HG03196 (cell line): ENCODE results near the gene PGM3.
"Not testable (repeated sequence)": the region's sequence is repeated elsewhere in the genome, so short reads cannot be mapped to it uniquely, and the experiment has no call there.

ENCODE experiments used
- ATAC-seq: cut with Tn5 transposase; IDR thresholded peaks from one replicate; pipeline ENCODE4 v1.9.1; 2021; ENCODE audit not compliant: unreplicated experiment

PGM3 gene, protein sequence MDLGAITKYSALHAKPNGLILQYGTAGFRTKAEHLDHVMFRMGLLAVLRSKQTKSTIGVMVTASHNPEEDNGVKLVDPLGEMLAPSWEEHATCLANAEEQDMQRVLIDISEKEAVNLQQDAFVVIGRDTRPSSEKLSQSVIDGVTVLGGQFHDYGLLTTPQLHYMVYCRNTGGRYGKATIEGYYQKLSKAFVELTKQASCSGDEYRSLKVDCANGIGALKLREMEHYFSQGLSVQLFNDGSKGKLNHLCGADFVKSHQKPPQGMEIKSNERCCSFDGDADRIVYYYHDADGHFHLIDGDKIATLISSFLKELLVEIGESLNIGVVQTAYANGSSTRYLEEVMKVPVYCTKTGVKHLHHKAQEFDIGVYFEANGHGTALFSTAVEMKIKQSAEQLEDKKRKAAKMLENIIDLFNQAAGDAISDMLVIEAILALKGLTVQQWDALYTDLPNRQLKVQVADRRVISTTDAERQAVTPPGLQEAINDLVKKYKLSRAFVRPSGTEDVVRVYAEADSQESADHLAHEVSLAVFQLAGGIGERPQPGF

DNA sequence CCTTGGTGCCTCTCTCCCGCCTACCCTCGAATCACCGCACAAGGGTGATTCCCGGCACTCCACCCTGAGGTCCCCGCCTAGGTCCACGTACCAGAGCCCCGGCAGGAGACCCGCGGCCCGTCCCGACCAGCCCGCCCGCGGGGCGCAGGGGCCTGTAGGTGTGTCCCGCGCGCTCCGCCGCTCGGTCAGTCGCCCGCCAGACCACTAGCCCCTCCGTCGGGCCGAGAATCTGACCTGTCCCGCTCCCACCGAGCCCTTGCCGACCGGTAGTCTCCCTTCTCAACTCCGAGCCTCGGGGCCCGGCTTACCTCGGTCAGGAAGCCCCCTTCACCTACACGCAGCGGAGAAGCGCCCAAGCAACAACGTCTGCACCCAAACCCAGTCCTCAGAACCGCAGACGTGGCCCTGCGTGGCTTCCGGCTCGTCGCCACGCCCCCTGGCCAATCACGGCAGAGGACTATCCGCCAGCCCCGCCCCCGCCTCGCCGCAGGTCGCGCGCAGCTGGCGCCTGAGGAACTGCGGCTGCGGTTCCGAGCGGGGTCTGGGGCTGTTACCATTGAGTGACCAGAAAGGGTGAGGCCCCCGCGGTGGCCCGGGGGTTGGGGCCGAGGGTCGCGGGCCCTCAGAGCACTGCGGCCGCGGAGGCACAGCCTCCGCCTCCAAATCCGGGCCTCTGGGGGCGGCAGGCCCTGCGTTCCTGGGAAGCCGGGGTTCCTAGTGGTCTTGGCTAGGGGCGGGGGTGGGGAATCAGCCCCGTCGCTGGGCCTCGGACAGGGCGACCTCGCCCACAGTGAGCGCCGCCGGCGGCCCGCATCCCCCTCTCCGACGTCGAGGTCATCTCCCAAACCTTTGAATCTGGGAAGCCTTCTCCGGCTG, at the start of gene PGM3, which contains the start of gene RWDD2A:
TSS of gene PGM3 (minus strand) at position 395 of the 876 bp plus-strand sequence. CDS start 2,253 bp downstream, outside the sequence.
TSS of gene RWDD2A (plus strand) at position 487 of the 876 bp plus-strand sequence. CDS start 1,095 bp downstream, outside the sequence.
- peak; percentile 95 for ATAC-seq

- ATAC-seq = no peak
Observed at GRCh38 chr6:83231146-83231545, 38.1 kb upstream of the PGM3 start.

DNA sequence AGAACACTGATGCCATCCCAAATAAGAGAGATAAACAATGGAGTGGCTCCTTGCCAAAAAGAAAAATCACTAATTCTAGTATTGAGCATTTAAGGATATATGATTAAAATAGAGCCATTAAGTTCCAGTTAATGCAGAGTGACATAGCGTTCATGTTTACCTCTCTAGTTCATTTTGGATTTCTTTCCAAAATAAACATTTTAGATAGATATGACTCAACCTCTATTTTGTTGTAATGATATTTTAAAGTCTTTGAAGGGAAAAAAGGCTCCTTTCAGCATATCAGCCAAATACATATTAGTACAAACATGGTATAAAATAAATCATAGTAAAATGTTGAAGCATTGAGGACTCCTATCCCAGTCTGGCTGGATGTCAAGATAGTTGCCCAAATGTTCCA, 33.5 kb upstream of the PGM3 start:
- no peak for ATAC-seq

DNA sequence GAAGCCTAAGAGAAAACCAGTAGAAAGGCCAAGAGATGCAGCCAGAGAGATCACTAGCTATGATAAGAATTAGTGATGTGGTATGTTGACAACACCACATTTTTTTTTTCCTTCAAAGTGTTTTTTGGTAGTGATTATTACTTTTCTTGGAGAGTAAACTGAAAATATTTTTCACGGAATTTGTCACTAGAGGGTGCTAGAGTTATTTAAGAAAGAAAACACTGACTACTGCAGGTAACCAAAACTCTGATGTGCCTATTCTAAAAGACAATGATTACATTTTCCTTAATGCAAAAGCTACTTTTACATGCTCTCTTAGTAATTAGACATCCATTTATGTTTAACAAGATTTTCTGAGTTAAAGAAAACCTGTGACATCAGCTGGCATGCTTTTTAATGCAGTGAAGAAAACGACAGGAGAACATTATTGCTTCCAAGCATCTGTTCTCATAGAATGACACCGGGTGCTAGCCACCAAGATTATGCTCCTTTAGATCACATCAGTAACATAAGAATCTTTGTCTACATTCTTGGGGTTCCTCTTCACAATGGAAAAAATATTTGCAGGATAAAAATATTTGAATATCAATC, 28.9 kb upstream of the PGM3 start:
- no peak for ATAC-seq

DNA sequence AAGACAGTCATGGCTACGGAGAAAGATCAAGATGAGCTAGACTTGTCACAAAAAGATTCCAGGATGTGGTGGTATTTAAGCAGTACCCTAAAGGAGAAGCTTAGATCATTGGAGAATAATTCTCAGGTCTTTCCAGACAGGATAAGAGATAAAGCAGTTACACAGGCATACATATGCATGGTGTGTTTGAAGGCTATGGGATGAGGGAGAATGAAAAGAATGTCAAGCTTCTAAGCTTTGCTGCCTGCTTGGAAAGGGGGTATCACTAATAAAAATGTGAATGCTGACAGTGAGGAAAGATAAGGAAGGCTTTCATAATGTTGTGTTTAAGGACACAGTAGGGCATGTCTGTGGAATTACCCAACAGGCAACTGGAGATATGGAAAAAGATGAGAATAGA, 28.2 kb upstream of the PGM3 start:
- ATAC-seq = no peak

- no peak for ATAC-seq
Observed at GRCh38 chr6:83220121-83220520, 27.1 kb upstream of the PGM3 start.

GRCh38 chr6:83218646-83219045, 25.6 kb upstream of the PGM3 start:
- ATAC-seq = no peak

DNA sequence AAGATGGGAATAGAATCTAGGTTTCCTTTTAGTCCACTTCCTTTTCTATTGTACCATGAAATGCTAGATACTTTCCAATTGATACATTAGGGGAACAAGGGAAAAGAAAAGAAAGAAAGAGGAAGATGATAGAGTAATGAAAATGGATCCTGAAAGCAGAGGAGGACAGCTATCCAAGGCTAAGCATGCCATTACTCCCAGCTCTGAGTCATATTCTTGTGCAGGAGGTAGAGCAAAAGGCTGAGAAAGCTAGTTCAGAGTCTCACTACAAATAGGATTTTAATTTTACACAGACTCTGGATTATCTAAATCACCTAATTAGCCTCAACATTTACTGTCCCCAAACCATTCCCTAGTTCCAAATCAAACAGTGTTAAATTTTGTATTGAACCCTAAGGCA, 23.7 kb upstream of the PGM3 start:
- ATAC-seq = no peak

GRCh38 chr6:83215131-83216047, 22.3 kb upstream of the PGM3 start:
- peak; percentile 99 for ATAC-seq

DNA sequence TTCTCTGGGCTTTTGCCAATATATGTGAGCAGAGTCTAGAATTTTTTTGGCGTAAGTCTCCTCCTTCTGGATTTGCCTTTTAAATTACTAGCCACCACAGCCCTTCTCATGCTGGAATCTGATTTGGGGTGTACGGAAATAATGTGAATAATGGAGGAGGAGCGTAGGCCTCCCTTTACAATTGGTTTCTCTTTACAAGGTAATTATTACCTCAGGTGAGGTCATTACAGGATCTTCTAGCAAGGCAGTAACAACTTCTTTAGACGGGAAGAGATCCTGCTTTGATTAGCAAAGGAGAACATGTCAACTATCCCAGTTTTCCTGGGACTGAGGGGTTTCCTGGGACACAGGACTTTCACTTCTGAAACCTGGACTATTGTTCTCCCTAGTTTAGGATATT, 9.0 kb upstream of the PGM3 start:
- ATAC-seq = no peak

- ATAC-seq = no peak
Observed at GRCh38 chr6:83199863-83200225, 6.8 kb upstream of the PGM3 start.

GRCh38 chr6:83199173-83199862, 6.3 kb upstream of the PGM3 start:
- no peak for ATAC-seq

DNA sequence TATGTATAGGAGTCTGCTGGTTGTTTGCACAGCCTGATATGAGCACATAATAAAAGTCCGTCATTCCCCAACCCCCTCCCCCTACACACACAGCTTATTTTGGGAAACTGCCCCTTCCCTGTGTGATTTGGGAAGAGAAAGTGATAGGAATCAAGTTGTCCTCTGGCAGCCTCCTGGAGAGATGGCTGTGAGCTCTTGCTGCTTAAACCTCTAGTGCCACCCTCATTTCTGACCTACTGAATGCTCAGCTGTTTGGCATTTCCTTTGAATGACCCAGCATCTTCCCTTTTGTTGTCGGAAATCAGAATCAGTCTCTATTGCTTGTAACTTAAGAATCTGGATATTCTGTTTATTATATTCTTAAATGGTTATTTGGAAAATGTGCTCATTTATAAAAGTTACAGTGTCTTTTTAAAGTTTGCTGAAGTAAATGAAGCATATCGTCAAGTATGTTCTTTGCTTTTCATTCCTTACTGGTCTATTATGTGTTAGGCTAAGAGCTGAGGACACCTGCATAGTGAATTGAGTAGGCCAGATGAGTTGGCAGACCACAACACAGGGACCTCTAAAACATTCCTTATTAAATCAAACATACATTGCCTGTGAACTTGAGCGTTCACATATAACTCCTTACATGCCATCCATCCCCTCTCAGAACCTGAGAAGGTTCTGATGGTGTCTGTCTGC, 5.6 kb upstream of the PGM3 start:
- ATAC-seq = no peak

DNA sequence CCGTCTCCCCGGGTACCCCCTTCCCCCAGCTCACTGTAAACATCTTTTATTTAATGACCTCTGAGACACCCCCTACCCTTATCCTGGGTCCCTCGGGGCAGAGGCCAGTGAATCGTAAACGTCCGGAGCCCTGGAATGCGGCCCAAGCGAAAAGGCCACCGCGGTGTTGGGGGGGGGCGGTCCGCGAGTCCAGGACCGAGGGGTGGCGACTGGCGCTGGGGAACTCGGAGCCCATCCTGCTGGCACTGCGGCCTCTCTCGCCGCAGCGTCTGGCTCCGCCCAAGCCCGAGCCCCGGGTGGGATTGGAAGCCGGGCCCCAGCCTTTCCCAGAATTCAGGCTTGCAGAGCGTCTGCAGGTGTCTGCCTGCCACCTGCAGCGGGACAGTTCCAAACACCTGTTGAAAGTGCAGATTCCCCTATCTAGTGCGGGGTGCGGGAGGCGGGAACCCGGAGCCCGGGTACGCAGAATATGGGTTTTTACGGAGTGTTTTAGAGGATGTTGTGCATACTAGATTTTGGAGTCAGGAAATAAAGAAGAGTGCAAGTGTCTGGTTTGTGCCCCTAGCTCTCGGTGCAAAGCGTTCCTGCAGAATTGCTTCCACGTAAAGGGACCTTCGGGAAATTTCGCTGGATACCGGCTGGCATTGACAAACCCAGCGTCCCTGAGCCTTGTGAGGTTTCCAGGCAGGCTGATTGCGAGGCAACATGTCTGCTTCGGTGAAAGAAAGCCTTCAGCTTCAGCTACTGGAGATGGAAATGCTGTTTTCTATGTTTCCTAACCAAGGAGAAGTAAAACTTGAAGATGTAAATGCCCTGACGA, 892 bp upstream of the PGM3 start:
- peak; percentile 22 for ATAC-seq

GRCh38 chr6:83192456-83192855, 609 bp downstream of the PGM3 start:
- no peak for ATAC-seq

DNA sequence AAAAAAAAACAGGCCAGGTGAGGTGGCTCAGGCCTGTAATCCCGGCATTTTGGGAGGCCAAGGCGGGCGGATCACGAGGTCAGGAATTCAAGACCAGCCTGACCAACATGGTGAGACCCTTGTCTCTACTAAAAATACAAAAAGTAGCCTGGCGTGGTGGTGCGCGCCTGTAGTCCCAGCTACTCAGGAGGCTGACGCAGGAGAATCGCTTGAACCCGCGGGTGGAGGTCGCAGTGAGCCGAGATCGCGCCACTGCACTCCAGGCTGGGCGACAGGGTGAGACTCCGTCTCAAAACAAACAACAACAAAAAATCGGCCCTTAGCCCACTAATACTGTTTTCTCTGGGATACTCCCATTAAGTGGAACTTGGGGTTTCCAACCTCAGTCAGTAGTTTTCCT, 1.1 kb downstream of the PGM3 start:
- ATAC-seq = not testable (repeated sequence)

GRCh38 chr6:83190626-83191025, 2.4 kb downstream of the PGM3 start:
- no peak for ATAC-seq

GRCh38 chr6:83188501-83188900, 4.6 kb downstream of the PGM3 start:
- no peak for ATAC-seq
